Kidney (tissue), 14 donors: ENCODE measurements around the gene TNS3. TPM values are rescaled to one million over a fixed set of nuclear protein-coding genes. Genes with fewer than 3 reads are reported as not detected.

Experiments
- DNase-seq, 5 donors: peaks; one replicate each; pipeline ENCODE4 v3.0.0-alpha.2; 2013 to 2020
- FAIRE-seq: peaks from 2 replicates; lab custom pipeline; 2012; peaks lifted over from hg19 to GRCh38; lab: Jason Lieb, UNC
- H3K27ac ChIP-seq, 2 donors: one replicate each; pipeline ENCODE4 v1.7.0; 2013; ENCODE audit warnings: low read depth in 2 of 2, low read length in 2 of 2, inconsistent platforms in 1 of 2
- H3K27me3 ChIP-seq: one replicate; pipeline ENCODE4 v1.7.1; 2013; ENCODE audit warnings: low read length, inconsistent platforms; ENCODE audit not compliant: control insufficient read depth, insufficient read depth
- H3K36me3 ChIP-seq, 3 donors: one replicate each; pipeline versions ENCODE4 v1.7.0 to v1.7.1; 2013; ENCODE audit warnings: low read length in 3 of 3, control low read depth in 1 of 3, inconsistent platforms in 1 of 3; ENCODE audit not compliant: insufficient read depth in 3 of 3, control insufficient read depth in 2 of 3
- H3K4me1 ChIP-seq, 3 donors: one replicate each; pipeline versions ENCODE4 v1.7.0 to v1.7.1; 2013; ENCODE audit warnings: low read length in 3 of 3, inconsistent platforms in 1 of 3, low read depth in 1 of 3; ENCODE audit not compliant: control insufficient read depth in 2 of 3, insufficient read depth in 2 of 3
- H3K4me3 ChIP-seq, 3 donors: one replicate each; pipeline versions ENCODE4 v1.7.0 to v1.8.1; 2013; ENCODE audit warnings: low read length in 3 of 3, control low read depth in 1 of 3, inconsistent platforms in 1 of 3
- H3K9ac ChIP-seq, 3 donors: one replicate each; pipeline versions ENCODE4 v1.7.0 to v1.7.1; 2013; ENCODE audit warnings: low read length in 3 of 3, control low read depth in 1 of 3, inconsistent platforms in 1 of 3
- H3K9me3 ChIP-seq, 3 donors: one replicate each; pipeline versions ENCODE4 v1.7.0 to v1.7.1; 2013; ENCODE audit warnings: low read length in 3 of 3, control low read depth in 1 of 3, inconsistent platforms in 1 of 3; ENCODE audit not compliant: control insufficient read depth in 2 of 3, insufficient read depth in 1 of 3
- CTCF ChIP-seq: IDR thresholded peaks from 3 replicates; pipeline ENCODE4 v1.5.1; 2012; ENCODE audit warnings: mild to moderate bottlenecking, moderate library complexity, borderline replicate concordance; ENCODE audit not compliant: insufficient read depth; ENCODE audit errors: extremely low read depth
- intact Hi-C: fragments of 100-400 bp; cut with DNase I; formaldehyde crosslinking; loops from one replicate; pipeline ENCODE4 v1.11.1; 2022
- polyA plus RNA-seq: library from polyadenylated mRNA; stranded (reverse); fragments of 350-450 nt; fragmentation: Illumina TruSeq; extraction: RNeasy Lipid Tissue Mini Kit (QIAGEN cat#74804); gene quantifications from one replicate; pipeline ENCODE4 v1.2.3, GENCODE V29; 2014; ENCODE audit warnings: low read depth, low replicate concordance; ENCODE audit not compliant: insufficient read depth
- total RNA-seq: library from RNA; stranded (reverse); fragmentation: NEBNext Ultra II Directional; extraction: Animal tissue kit (Norgen Biotek cat#: 25700); gene quantifications from one replicate; pipeline ENCODE4 v1.2.1, GENCODE V29; 2021
- donor health status: control.
- donor health status: control.
- donor health status: control.
- donor health status: control.
- donor health status: control.
- donor health status: DM: yes; HTN: yes; CAD: no.
- donor health status: Normal renal cell carcinoma (clear cell type).

TNS3 gene
- total and polyA plus RNA-seq, 2 donors from 2014 or later: 38.4 to 198 TPM

GRCh38 chr7:47568056-47568455 lies 13.9 kb downstream of the TNS3 start:
- no peak overlapping the region for H3K27ac ChIP-seq

GRCh38 chr7:47565640-47566250 lies 16.2 kb downstream of the TNS3 start:
- FAIRE-seq: no peak
- Histone ChIP-seq H3K9ac (no peak overlapping the region), H3K4me1 (peaks cover 6 to 38% (median 30%) of the 10 kb centered on the region in 3 donors), H3K27ac (no peak overlapping the region), H3K4me3 (no peak overlapping the region), H3K27me3 (no peaks in the 10 kb centered on the region), H3K9me3 (no peaks in the 10 kb centered on the region), H3K36me3 (peaks cover 0 to 2% (median 0%) of the 10 kb centered on the region in 3 donors)
- DNase-seq: peak in 2 of 5 donors; percentile 42 to 50
- TF ChIP-seq CTCF: no peak
- intact Hi-C loops: no loop called here

More at GRCh38 chr7:47568056-47568455, 13.9 kb downstream of the TNS3 start:
- H3K9me3 ChIP-seq: no peaks in the 10 kb centered on the region
- no peak overlapping the region for H3K4me3 ChIP-seq
- no peaks in the 10 kb centered on the region for H3K27me3 ChIP-seq
- no peak for FAIRE-seq
- DNase-seq: no peak
- intact Hi-C loops: no loop called here
- TF ChIP-seq CTCF: no peak
- no peaks in the 10 kb centered on the region for H3K36me3 ChIP-seq
- peaks cover 6 to 59% (median 47%) of the 10 kb centered on the region in 3 donors for H3K4me1 ChIP-seq
- no peak overlapping the region for H3K9ac ChIP-seq

- no peak overlapping the region for H3K4me3 ChIP-seq
- H3K9ac ChIP-seq: no peak overlapping the region
- intact Hi-C loops: no loop called here
- H3K27me3 ChIP-seq: no peaks in the 10 kb centered on the region
- H3K9me3 ChIP-seq: no peaks in the 10 kb centered on the region
- no peak overlapping the region for H3K27ac ChIP-seq
- no peak for DNase-seq
- no peak for TF ChIP-seq CTCF
- peaks cover 0 to 2% (median 0%) of the 10 kb centered on the region in 3 donors for H3K36me3 ChIP-seq
- H3K4me1 ChIP-seq: peaks cover 0 to 30% (median 21%) of the 10 kb centered on the region in 3 donors
- FAIRE-seq: no peak
Measured at GRCh38 chr7:47563521-47563920, 18.4 kb downstream of the TNS3 start.
